MM.1S (cell line): ENCODE measurements around the gene ROR2.
"Not testable (repeated sequence)": the region's sequence is repeated elsewhere in the genome, so short reads cannot be mapped to it uniquely, and the experiment has no call there.

ENCODE experiments used
- DNase-seq: peaks from one replicate; pipeline ENCODE4 v3.0.0-alpha.2; 2015
- H2AFZ ChIP-seq: fragments of 300-600 bp; sonication (generic); 2 replicates; pipeline ENCODE4 v1.6.0; 2016; ENCODE audit warnings: antibody characterized with exemption, low read length
- H3F3A ChIP-seq: fragments of 300-600 bp; sonication (generic); 2 replicates; pipeline ENCODE4 v1.6.1; 2016; ENCODE audit warnings: mild to moderate bottlenecking, antibody characterized with exemption, low read length, moderate library complexity, mixed read lengths; ENCODE audit not compliant: insufficient read depth
- H3K27ac ChIP-seq: fragments of 300-600 bp; sonication (generic); 2 replicates; pipeline ENCODE4 v1.5.1; 2016; ENCODE audit warnings: mild to moderate bottlenecking, low read length
- H3K27me3 ChIP-seq: fragments of 300-600 bp; sonication (generic); replicated peaks from 2 replicates; pipeline ENCODE4 v1.6.0; 2016; ENCODE audit warnings: low read length; ENCODE audit not compliant: insufficient read depth
- H3K36me3 ChIP-seq: fragments of 300-600 bp; sonication (generic); replicated peaks from 2 replicates; pipeline ENCODE4 v1.6.1; 2016; ENCODE audit warnings: mild to moderate bottlenecking, low read length, mixed read lengths; ENCODE audit not compliant: insufficient read depth
- H3K4me1 ChIP-seq: fragments of 300-600 bp; sonication (generic); 2 replicates; pipeline ENCODE4 v1.6.1; 2016; ENCODE audit warnings: low read length, mixed read lengths
- H3K4me2 ChIP-seq: fragments of 300-600 bp; sonication (generic); 2 replicates; pipeline ENCODE4 v1.6.0; 2016; ENCODE audit warnings: low read depth, low read length
- H3K4me3 ChIP-seq: fragments of 300-600 bp; sonication (generic); 2 replicates; pipeline ENCODE4 v1.5.1; 2016; ENCODE audit warnings: low read length, mixed read lengths
- H3K79me2 ChIP-seq: fragments of 300-600 bp; sonication (generic); 2 replicates; pipeline ENCODE4 v1.6.1; 2016; ENCODE audit warnings: mixed run types, low read length, mixed read lengths
- H3K9ac ChIP-seq: fragments of 300-600 bp; sonication (generic); 2 replicates; pipeline ENCODE4 v1.6.1; 2016; ENCODE audit warnings: low read length, mixed read lengths
- H3K9me2 ChIP-seq: fragments of 300-600 bp; sonication (generic); replicated peaks from 2 replicates; pipeline ENCODE4 v1.6.1; 2016; ENCODE audit warnings: mild to moderate bottlenecking, low read length, mixed read lengths; ENCODE audit not compliant: insufficient read depth
- H3K9me3 ChIP-seq: fragments of 300-600 bp; sonication (generic); replicated peaks from 2 replicates; pipeline ENCODE4 v1.6.1; 2016; ENCODE audit warnings: mild to moderate bottlenecking, low read length, mixed read lengths; ENCODE audit not compliant: insufficient read depth
- H4K20me1 ChIP-seq: fragments of 300-600 bp; sonication (generic); 2 replicates; pipeline ENCODE4 v1.6.1; 2016; ENCODE audit warnings: mild to moderate bottlenecking, low read length, moderate library complexity, mixed read lengths; ENCODE audit not compliant: insufficient read depth
- EZH2 ChIP-seq: fragments of 300-600 bp; sonication (generic); optimal IDR thresholded peaks from 2 replicates; pipeline ENCODE3; 2017; ENCODE audit warnings: low read depth, mild to moderate bottlenecking, antibody characterized with exemption, low read length, mixed read lengths
- EZH2phosphoT487 ChIP-seq: fragments of 300-600 bp; sonication (generic); IDR thresholded peaks from 2 replicates; pipeline ENCODE4 v1.6.1; 2018; ENCODE audit warnings: antibody characterized with exemption, low read length
- TF ChIP-seq, protein P1 (sequence below): fragments of 300-600 bp; sonication (generic); IDR thresholded peaks from 2 replicates; pipeline ENCODE4 v1.5.1; 2016; ENCODE audit warnings: antibody characterized with exemption, low read length, mixed read lengths

The ROR2 gene

DNA sequence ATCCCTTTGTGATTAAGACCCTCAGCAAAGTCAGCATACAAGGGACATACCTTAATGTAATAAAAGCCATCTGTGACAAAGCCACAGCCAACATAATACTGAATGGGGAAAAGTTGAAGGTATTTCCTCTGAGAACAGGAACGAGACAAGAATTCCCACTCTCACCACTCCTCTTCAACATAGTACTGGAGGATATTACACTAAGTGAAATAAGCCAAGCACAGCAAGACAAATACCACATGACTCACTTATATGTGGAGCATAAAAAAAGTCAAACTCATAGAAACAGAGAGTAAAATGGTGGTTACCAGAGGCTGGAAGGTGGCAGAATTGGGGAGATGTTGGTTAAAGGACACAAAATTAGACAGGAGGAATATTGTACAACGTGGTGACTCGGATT lies 408.3 kb downstream of the ROR2 start:
- Histone ChIP-seq H3K4me3 (no peak overlapping the region), H3K9me2 (no peaks in the 10 kb centered on the region), H4K20me1 (no peaks in the 10 kb centered on the region), H2AFZ (no peak overlapping the region), H3K4me1 (0 out of 2 replicates have a peak, but pooled peaks cover 9% of the 10 kb centered on the region), H3K4me2 (no peak overlapping the region), H3F3A (peaks cover 10% of the 10 kb centered on the region), H3K9ac (no peak overlapping the region), H3K9me3 (no peaks in the 10 kb centered on the region), H3K36me3 (no peaks in the 10 kb centered on the region), H3K27me3 (no peaks in the 10 kb centered on the region), H3K79me2 (no peaks in the 10 kb centered on the region), H3K27ac (no peak overlapping the region)
- DNase-seq, result no peak
- TF ChIP-seq EZH2phosphoT487 (no peak), EZH2 (no peak)
- TF ChIP-seq, protein P1, sequence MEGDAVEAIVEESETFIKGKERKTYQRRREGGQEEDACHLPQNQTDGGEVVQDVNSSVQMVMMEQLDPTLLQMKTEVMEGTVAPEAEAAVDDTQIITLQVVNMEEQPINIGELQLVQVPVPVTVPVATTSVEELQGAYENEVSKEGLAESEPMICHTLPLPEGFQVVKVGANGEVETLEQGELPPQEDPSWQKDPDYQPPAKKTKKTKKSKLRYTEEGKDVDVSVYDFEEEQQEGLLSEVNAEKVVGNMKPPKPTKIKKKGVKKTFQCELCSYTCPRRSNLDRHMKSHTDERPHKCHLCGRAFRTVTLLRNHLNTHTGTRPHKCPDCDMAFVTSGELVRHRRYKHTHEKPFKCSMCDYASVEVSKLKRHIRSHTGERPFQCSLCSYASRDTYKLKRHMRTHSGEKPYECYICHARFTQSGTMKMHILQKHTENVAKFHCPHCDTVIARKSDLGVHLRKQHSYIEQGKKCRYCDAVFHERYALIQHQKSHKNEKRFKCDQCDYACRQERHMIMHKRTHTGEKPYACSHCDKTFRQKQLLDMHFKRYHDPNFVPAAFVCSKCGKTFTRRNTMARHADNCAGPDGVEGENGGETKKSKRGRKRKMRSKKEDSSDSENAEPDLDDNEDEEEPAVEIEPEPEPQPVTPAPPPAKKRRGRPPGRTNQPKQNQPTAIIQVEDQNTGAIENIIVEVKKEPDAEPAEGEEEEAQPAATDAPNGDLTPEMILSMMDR, result no peak

DNA sequence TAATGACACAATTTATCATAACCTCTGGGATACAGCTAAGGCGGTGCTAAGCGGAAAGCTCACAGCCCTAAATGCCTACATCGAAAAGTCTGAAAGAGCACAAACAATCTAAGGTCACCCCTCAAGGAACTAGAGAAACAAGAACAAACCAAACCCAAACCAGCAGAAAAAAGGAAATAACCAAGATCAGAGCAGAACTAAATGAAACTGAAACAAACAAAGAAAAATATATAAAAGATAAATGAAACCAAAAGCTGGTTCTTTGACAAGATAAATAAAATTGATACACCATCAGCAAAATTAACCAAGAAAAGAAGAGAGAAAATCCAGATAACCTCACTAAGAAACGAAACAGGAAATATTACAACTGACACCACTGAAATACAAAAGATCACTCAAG lies 409.5 kb downstream of the ROR2 start:
- H3K9me2 ChIP-seq, result not testable (repeated sequence)

DNA sequence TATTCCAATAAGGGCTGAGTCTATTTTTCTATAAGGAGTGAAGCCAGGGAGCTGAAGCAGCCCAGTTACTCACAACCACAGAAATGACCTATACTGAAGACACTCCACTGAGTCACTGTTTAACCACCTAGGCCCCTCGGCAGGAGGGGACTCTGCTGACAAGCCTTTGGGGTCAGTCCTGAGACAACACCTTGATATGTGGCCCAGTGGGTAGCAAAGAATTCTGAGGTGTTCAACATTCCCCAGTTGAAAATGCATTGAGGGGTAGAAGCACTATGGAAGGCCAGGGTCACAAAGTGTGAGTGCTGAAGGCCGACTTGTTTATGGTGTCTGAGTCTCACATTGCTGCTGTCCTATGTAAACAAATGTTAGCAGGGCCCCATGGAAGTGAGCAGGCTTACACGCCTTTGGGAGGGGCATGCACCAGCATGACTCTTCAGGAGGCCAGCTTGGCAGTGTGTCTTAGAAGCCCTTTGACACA lies 413.8 kb downstream of the ROR2 start:
- H3F3A ChIP-seq, result peaks cover 10% of the 10 kb centered on the region
- no peak overlapping the region for H3K4me2 ChIP-seq
- H3K9me2 ChIP-seq, result no peaks in the 10 kb centered on the region
- H2AFZ ChIP-seq, result no peak overlapping the region
- no peak for DNase-seq
- H3K27ac ChIP-seq, result no peak overlapping the region
- TF ChIP-seq, protein P1, result no peak
- TF ChIP-seq EZH2phosphoT487 (no peak), EZH2 (no peak)
- 0 out of 2 replicates have a peak, but pooled peaks cover 5% of the 10 kb centered on the region for H3K4me1 ChIP-seq
- no peaks in the 10 kb centered on the region for H3K79me2 ChIP-seq
- H3K36me3 ChIP-seq, result no peaks in the 10 kb centered on the region
- H4K20me1 ChIP-seq, result no peaks in the 10 kb centered on the region
- H3K27me3 ChIP-seq, result no peaks in the 10 kb centered on the region
- no peak overlapping the region for H3K4me3 ChIP-seq
- no peak overlapping the region for H3K9ac ChIP-seq
- no peaks in the 10 kb centered on the region for H3K9me3 ChIP-seq

More for the DNA sequence above, 409.5 kb downstream of the ROR2 start:
- H3K4me1 ChIP-seq, H3K9me3 ChIP-seq, H3K36me3 ChIP-seq, H3K79me2 ChIP-seq, H3K27me3 ChIP-seq, H4K20me1 ChIP-seq: not testable (repeated sequence)
- peak overlapping the region; percentile 12; the same call in 1 of the 2 replicates for H3K9ac ChIP-seq
- H3K4me3 ChIP-seq, result peak overlapping the region; percentile 39
- H3F3A ChIP-seq, result peaks cover 10% of the 10 kb centered on the region
- peak overlapping the region; percentile 68; the same call in 1 of the 2 replicates for H3K27ac ChIP-seq
- peak; percentile 71 for DNase-seq
- peak overlapping the region; percentile 57 for H3K4me2 ChIP-seq
- H2AFZ ChIP-seq, result peak overlapping the region; percentile 49

DNA sequence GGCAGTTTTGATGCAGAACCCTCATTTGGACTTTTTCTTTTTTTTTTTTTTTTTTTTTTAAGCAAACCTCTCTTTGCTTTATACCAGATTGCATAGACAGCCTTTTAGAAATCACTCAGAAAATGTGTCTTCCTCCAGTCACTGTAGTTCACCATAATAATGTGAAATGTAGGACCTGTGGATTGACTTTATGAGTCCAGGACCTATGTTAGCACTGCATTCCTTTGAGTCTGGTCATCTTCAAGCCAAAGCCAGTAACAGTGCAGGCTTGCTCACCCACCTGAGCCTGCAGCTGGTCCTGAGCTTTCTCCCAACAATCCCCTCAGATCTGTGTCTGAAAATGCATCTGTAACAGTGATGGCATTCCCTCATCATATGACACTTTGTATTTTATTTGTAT lies 415.7 kb downstream of the ROR2 start:
- no peaks in the 10 kb centered on the region for H3K36me3 ChIP-seq
- no peak overlapping the region for H3K27ac ChIP-seq
- no peak for DNase-seq
- no peaks in the 10 kb centered on the region for H3K9me3 ChIP-seq
- no peaks in the 10 kb centered on the region for H3K79me2 ChIP-seq
- H3K4me3 ChIP-seq, result no peak overlapping the region
- TF ChIP-seq, protein P1, result no peak
- no peak for TF ChIP-seq EZH2
- no peak for TF ChIP-seq EZH2phosphoT487
- no peak overlapping the region for H2AFZ ChIP-seq
- no peaks in the 10 kb centered on the region for H4K20me1 ChIP-seq
- H3K4me2 ChIP-seq, result no peak overlapping the region
- H3F3A ChIP-seq, result no peaks in the 10 kb centered on the region
- no peaks in the 10 kb centered on the region for H3K4me1 ChIP-seq
- H3K9ac ChIP-seq, result no peak overlapping the region
- H3K27me3 ChIP-seq, result no peaks in the 10 kb centered on the region
- no peaks in the 10 kb centered on the region for H3K9me2 ChIP-seq
